Measurements from ENCODE around the gene GLB1L.

DNA sequence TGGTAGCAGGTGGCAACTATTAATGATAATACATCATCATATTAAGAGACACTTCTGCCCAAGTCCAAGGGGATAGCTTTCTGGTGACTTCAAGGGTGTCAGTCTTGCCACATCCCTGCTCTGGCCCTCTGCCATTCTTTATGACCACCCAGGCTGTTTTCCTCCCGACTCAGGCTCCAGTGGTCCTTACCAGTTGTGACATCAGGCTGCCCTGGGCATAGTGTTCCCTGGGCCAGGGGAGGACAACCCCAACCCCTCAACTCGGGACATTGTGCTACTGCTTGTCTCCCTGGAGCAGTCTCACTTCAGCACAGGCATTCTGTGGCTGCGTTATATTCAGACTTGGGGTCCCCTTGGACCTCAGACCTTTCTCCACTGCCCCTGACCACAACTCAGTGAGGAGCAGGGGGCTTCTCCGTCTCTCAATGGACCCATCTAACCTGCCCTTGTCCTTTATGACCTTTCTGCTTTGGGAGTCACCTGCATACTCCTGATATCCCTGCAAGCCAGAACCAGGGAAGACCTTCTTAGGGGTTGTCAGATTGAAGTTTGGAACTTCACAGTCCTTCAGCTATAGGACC, 46.8 kb upstream of the GLB1L start:
- TF ChIP-seq, protein P1, sequence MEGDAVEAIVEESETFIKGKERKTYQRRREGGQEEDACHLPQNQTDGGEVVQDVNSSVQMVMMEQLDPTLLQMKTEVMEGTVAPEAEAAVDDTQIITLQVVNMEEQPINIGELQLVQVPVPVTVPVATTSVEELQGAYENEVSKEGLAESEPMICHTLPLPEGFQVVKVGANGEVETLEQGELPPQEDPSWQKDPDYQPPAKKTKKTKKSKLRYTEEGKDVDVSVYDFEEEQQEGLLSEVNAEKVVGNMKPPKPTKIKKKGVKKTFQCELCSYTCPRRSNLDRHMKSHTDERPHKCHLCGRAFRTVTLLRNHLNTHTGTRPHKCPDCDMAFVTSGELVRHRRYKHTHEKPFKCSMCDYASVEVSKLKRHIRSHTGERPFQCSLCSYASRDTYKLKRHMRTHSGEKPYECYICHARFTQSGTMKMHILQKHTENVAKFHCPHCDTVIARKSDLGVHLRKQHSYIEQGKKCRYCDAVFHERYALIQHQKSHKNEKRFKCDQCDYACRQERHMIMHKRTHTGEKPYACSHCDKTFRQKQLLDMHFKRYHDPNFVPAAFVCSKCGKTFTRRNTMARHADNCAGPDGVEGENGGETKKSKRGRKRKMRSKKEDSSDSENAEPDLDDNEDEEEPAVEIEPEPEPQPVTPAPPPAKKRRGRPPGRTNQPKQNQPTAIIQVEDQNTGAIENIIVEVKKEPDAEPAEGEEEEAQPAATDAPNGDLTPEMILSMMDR (IDR thresholded peaks at IDR 0.05) = no peak
- TF ChIP-seq POLR2A (IDR thresholded peaks at IDR 0.05) = no peak

Data from lower leg skin (tissue), 3 donors.